ENCODE data around the gene SRGN. TPM values are rescaled to one million over a fixed set of nuclear protein-coding genes. Genes with fewer than 3 reads are reported as not detected.
"Not testable (repeated sequence)": the region's sequence is repeated elsewhere in the genome, so short reads cannot be mapped to it uniquely, and the experiment has no call there.

The SRGN gene
- 51.7 and 51.8 TPM in 2 replicates for total RNA-seq
- 81.4 TPM for polyA plus RNA-seq (2012)

- DNase-seq (ENCODE audit: low read depth): peak; percentile 80
Observed at GRCh38 chr10:69087590-69088470, at the start of gene SRGN. Gene SRGN, plus strand, starts transcription at chr10:69088103. Its CDS starts 55 bp downstream, at chr10:69088158.

- DNase-seq (ENCODE audit: low read depth): not testable (repeated sequence)
Observed at GRCh38 chr10:69040904-69041303, 47.0 kb upstream of the SRGN start.

- no peak for DNase-seq (ENCODE audit: low read depth)
Observed at GRCh38 chr10:69042417-69042816, 45.5 kb upstream of the SRGN start.

GRCh38 chr10:69042838-69043237 is 45.1 kb upstream of the SRGN start:
- no peak for DNase-seq (ENCODE audit: low read depth)

GRCh38 chr10:69043931-69044531 is 43.9 kb upstream of the SRGN start:
- DNase-seq (ENCODE audit: low read depth): no peak

- DNase-seq (ENCODE audit: low read depth): no peak
Observed at GRCh38 chr10:69044546-69044945, 43.4 kb upstream of the SRGN start.

- DNase-seq (ENCODE audit: low read depth): no peak
Observed at GRCh38 chr10:69045441-69046300, 42.2 kb upstream of the SRGN start.

- DNase-seq (ENCODE audit: low read depth): peak; percentile 7
Observed at GRCh38 chr10:69047111-69047832, 40.6 kb upstream of the SRGN start.

- peak; percentile 92 for DNase-seq (ENCODE audit: low read depth)
Observed at GRCh38 chr10:69048103-69048502, 39.8 kb upstream of the SRGN start.

- DNase-seq (ENCODE audit: low read depth): no peak
Observed at GRCh38 chr10:69049566-69049961, 38.3 kb upstream of the SRGN start.

- peak; percentile 25 for DNase-seq (ENCODE audit: low read depth)
Observed at GRCh38 chr10:69051303-69051702, 36.6 kb upstream of the SRGN start.

GRCh38 chr10:69051710-69052487 is 36.0 kb upstream of the SRGN start:
- no peak for DNase-seq (ENCODE audit: low read depth)

GRCh38 chr10:69052736-69053135 is 35.2 kb upstream of the SRGN start:
- DNase-seq (ENCODE audit: low read depth): no peak

- no peak for DNase-seq (ENCODE audit: low read depth)
Observed at GRCh38 chr10:69055241-69055640, 32.7 kb upstream of the SRGN start.

- DNase-seq (ENCODE audit: low read depth): no peak
Observed at GRCh38 chr10:69056129-69056528, 31.8 kb upstream of the SRGN start.

- DNase-seq (ENCODE audit: low read depth): peak; percentile 59
Observed at GRCh38 chr10:69056536-69057260, 31.2 kb upstream of the SRGN start.

- no peak for DNase-seq (ENCODE audit: low read depth)
Observed at GRCh38 chr10:69057261-69057950, 30.5 kb upstream of the SRGN start.

- DNase-seq (ENCODE audit: low read depth): peak; percentile 57
Observed at GRCh38 chr10:69057951-69058297, 30.0 kb upstream of the SRGN start.
